ENCODE data around the gene TPPP2. TPM values are rescaled to one million over a fixed set of nuclear protein-coding genes. Genes with fewer than 3 reads are reported as not detected.

The TPPP2 gene
- total and polyA plus RNA-seq, 2 donors (not counting 1 experiment from before 2014, with no cell fraction given), result not detected

- Histone ChIP-seq H2AFZ (ENCODE audit: insufficient read depth, low read depth, low read length, poor library complexity, severe bottlenecking) (peak within 1 kb of the TSS; percentile 43), H3K9me3 (ENCODE audit: control extremely low read depth in 1 of 3, control insufficient read depth in 2 of 3, insufficient read depth in 1 of 3, low read length in 2 of 3) (peaks cover 0 to 9% (median 0%) of the 10 kb centered on the region in 3 donors), H3K9ac (ENCODE audit: low read length) (peak within 1 kb of the TSS; percentile 70), H3K4me2 (replicated peaks; ENCODE audit: low read depth, low read length, poor library complexity, severe bottlenecking) (peak within 1 kb of the TSS; percentile 97), H3K27me3 (replicated peaks in 1 of 4; ENCODE audit: control extremely low read depth in 1 of 4, control insufficient read depth in 3 of 4, insufficient read depth in 4 of 4, low read length in 3 of 4) (peaks cover 0 to 50% (median 18%) of the 10 kb centered on the region in 4 experiments), H3K36me3 (replicated peaks in 1 of 2; ENCODE audit: control extremely low read depth in 1 of 2, control insufficient read depth in 1 of 2, extremely low read depth in 1 of 2, insufficient read depth in 2 of 2, low read length in 1 of 2) (no peaks in the 10 kb centered on the region), H3K4me3 (ENCODE audit: control extremely low read depth in 1 of 5, extremely low read depth in 1 of 5, insufficient read depth in 1 of 5, low read depth in 2 of 5, low read length in 4 of 5) (peak within 1 kb of the TSS; percentile 17 to 69 (median 53)), H4K20me1 (ENCODE audit: control insufficient read depth, insufficient read depth, low read length, poor library complexity, severe bottlenecking) (no peaks in the 10 kb centered on the region), H3K27ac (ENCODE audit: low read length in 2 of 2) (no peak within 1 kb of the TSS), H3K4me1 (ENCODE audit: control insufficient read depth in 2 of 2, insufficient read depth in 2 of 2, low read length in 2 of 2) (peaks cover 34 to 40% of the 10 kb centered on the region in 2 donors), H3K79me2 (ENCODE audit: control insufficient read depth, insufficient read depth, low read length) (no peaks in the 10 kb centered on the region)
- Mint-ChIP-seq H3K27me3 (peaks cover 32% of the 10 kb centered on the region), H3K27ac (peak within 1 kb of the TSS; percentile 73), H3K4me3 (peak within 1 kb of the TSS; percentile 93), H3K9me3 (ENCODE audit: insufficient read depth) (no peaks in the 10 kb centered on the region), H3K4me1 (peaks cover 44% of the 10 kb centered on the region)
- peak; percentile 55 for DNase-seq
- intact Hi-C loops (cut with micrococcal nuclease), result loop anchor here (2.0 kb wide), 1 partner anchor 45 kb away; the partner anchor contains the start of gene NDRG2
- under 1% methylated on average over 63 of the region's 63 CpGs for WGBS (ENCODE audit: insufficient coverage)
- POLR2A ChIA-PET, result interaction anchor here (0.9 to 2.7 kb wide), 5 partner anchors 22 to 81 kb away, joined by 3 to 27 read pairs (median 8); partner anchors contain the start of genes NDRG2 and ZNF219
- TF ChIP-seq EZH2 (IDR thresholded peaks at IDR 0.05; ENCODE audit: borderline replicate concordance, insufficient read depth, low read depth, low read length, poor library complexity, severe bottlenecking), result no peak
- TF ChIP-seq, protein P1, sequence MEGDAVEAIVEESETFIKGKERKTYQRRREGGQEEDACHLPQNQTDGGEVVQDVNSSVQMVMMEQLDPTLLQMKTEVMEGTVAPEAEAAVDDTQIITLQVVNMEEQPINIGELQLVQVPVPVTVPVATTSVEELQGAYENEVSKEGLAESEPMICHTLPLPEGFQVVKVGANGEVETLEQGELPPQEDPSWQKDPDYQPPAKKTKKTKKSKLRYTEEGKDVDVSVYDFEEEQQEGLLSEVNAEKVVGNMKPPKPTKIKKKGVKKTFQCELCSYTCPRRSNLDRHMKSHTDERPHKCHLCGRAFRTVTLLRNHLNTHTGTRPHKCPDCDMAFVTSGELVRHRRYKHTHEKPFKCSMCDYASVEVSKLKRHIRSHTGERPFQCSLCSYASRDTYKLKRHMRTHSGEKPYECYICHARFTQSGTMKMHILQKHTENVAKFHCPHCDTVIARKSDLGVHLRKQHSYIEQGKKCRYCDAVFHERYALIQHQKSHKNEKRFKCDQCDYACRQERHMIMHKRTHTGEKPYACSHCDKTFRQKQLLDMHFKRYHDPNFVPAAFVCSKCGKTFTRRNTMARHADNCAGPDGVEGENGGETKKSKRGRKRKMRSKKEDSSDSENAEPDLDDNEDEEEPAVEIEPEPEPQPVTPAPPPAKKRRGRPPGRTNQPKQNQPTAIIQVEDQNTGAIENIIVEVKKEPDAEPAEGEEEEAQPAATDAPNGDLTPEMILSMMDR (IDR thresholded peaks at IDR 0.05), result no peak
- CTCF ChIA-PET, result interaction anchor here (0.7 to 6.2 kb wide), 9 partner anchors 13 to 99 kb away, joined by 3 to 133 read pairs (median 6); no protein-coding TSS in a partner anchor
- peak; percentile 5 for ATAC-seq (ENCODE audit: low read depth)
Measured at GRCh38 chr14:21070083-21070609, 40.1 kb downstream of the TPPP2 start, which contains the start of gene ARHGEF40. ARHGEF40 (plus strand) TSS chr14:21070304; CDS start chr14:21070397, 93 bp downstream.

Data from B cell (primary cell).